ENCODE measurements around the gene TNS4.

TNS4 gene

GRCh38 chr17:40519089-40519775 is 17.8 kb upstream of the TNS4 start:
- no peak overlapping the region for H3K27ac ChIP-seq (ENCODE audit: low read length)
- TF ChIP-seq CTCF (IDR thresholded peaks at IDR 0.05; ENCODE audit: low read length): no peak
- no peak for TF ChIP-seq EZH2phosphoT487 (IDR thresholded peaks at IDR 0.05; ENCODE audit: low read length)
- no peak for TF ChIP-seq EZH2 (optimal IDR thresholded peaks at IDR 0.05; ENCODE audit: low read depth, low read length)
- H2AFZ ChIP-seq (ENCODE audit: low read length): no peak overlapping the region
- H3K4me1 ChIP-seq (ENCODE audit: low read length): peaks cover 14% of the 10 kb centered on the region
- no peak overlapping the region for H3K9ac ChIP-seq (ENCODE audit: low read length)
- H3K79me2 ChIP-seq (ENCODE audit: low read length): no peaks in the 10 kb centered on the region
- H3K4me2 ChIP-seq (ENCODE audit: low read depth, low read length): no peak overlapping the region
- peaks cover 11% of the 10 kb centered on the region for H3F3A ChIP-seq (ENCODE audit: insufficient read depth, low read length)
- no peaks in the 10 kb centered on the region; the same call in 1 of the 2 replicates for H4K20me1 ChIP-seq (ENCODE audit: insufficient read depth, low read length)
- H3K9me2 ChIP-seq (replicated peaks; ENCODE audit: insufficient read depth, low read length): no peaks in the 10 kb centered on the region
- H3K36me3 ChIP-seq (replicated peaks; ENCODE audit: insufficient read depth, low read length): no peaks in the 10 kb centered on the region
- H3K9me3 ChIP-seq (replicated peaks; ENCODE audit: insufficient read depth, low read length): no peaks in the 10 kb centered on the region
- no peak for DNase-seq
- peaks cover 36% of the 10 kb centered on the region; the same call in 1 of the 2 replicates for H3K27me3 ChIP-seq (replicated peaks; ENCODE audit: insufficient read depth, low read length)
- H3K4me3 ChIP-seq (ENCODE audit: low read length): no peak overlapping the region

- H2AFZ ChIP-seq (ENCODE audit: low read length): no peak overlapping the region
- H3K27me3 ChIP-seq (replicated peaks; ENCODE audit: insufficient read depth, low read length): peaks cover 41% of the 10 kb centered on the region
- no peak overlapping the region for H3K4me2 ChIP-seq (ENCODE audit: low read depth, low read length)
- no peak for TF ChIP-seq EZH2 (optimal IDR thresholded peaks at IDR 0.05; ENCODE audit: low read depth, low read length)
- no peak for TF ChIP-seq EZH2phosphoT487 (IDR thresholded peaks at IDR 0.05; ENCODE audit: low read length)
- TF ChIP-seq CTCF (IDR thresholded peaks at IDR 0.05; ENCODE audit: low read length): no peak
- H3K4me1 ChIP-seq (ENCODE audit: low read length): peaks cover 14% of the 10 kb centered on the region
- no peak overlapping the region for H3K9ac ChIP-seq (ENCODE audit: low read length)
- H3K27ac ChIP-seq (ENCODE audit: low read length): no peak overlapping the region
- no peaks in the 10 kb centered on the region for H3K9me3 ChIP-seq (replicated peaks; ENCODE audit: insufficient read depth, low read length)
- H3F3A ChIP-seq (ENCODE audit: insufficient read depth, low read length): peaks cover 11% of the 10 kb centered on the region
- no peaks in the 10 kb centered on the region for H3K36me3 ChIP-seq (replicated peaks; ENCODE audit: insufficient read depth, low read length)
- no peaks in the 10 kb centered on the region; the same call in 1 of the 2 replicates for H4K20me1 ChIP-seq (ENCODE audit: insufficient read depth, low read length)
- no peak for DNase-seq
- no peaks in the 10 kb centered on the region for H3K79me2 ChIP-seq (ENCODE audit: low read length)
- no peak overlapping the region for H3K4me3 ChIP-seq (ENCODE audit: low read length)
- H3K9me2 ChIP-seq (replicated peaks; ENCODE audit: insufficient read depth, low read length): no peaks in the 10 kb centered on the region
Observed at GRCh38 chr17:40518401-40519088, 17.1 kb upstream of the TNS4 start.

GRCh38 chr17:40517981-40518380 is 16.6 kb upstream of the TNS4 start:
- no peak overlapping the region for H3K9ac ChIP-seq (ENCODE audit: low read length)
- TF ChIP-seq EZH2 (optimal IDR thresholded peaks at IDR 0.05; ENCODE audit: low read depth, low read length) (no peak), CTCF (IDR thresholded peaks at IDR 0.05; ENCODE audit: low read length) (no peak), EZH2phosphoT487 (IDR thresholded peaks at IDR 0.05; ENCODE audit: low read length) (no peak)
- no peak overlapping the region for H3K4me3 ChIP-seq (ENCODE audit: low read length)
- H3K27ac ChIP-seq (ENCODE audit: low read length): no peak overlapping the region
- H3F3A ChIP-seq (ENCODE audit: insufficient read depth, low read length): peaks cover 11% of the 10 kb centered on the region
- no peaks in the 10 kb centered on the region for H3K36me3 ChIP-seq (replicated peaks; ENCODE audit: insufficient read depth, low read length)
- no peaks in the 10 kb centered on the region for H3K9me3 ChIP-seq (replicated peaks; ENCODE audit: insufficient read depth, low read length)
- H2AFZ ChIP-seq (ENCODE audit: low read length): no peak overlapping the region
- no peaks in the 10 kb centered on the region for H3K79me2 ChIP-seq (ENCODE audit: low read length)
- peaks cover 44% of the 10 kb centered on the region for H3K27me3 ChIP-seq (replicated peaks; ENCODE audit: insufficient read depth, low read length)
- peaks cover 14% of the 10 kb centered on the region for H3K4me1 ChIP-seq (ENCODE audit: low read length)
- H4K20me1 ChIP-seq (ENCODE audit: insufficient read depth, low read length): no peaks in the 10 kb centered on the region; the same call in 1 of the 2 replicates
- H3K4me2 ChIP-seq (ENCODE audit: low read depth, low read length): no peak overlapping the region
- DNase-seq: no peak
- no peaks in the 10 kb centered on the region for H3K9me2 ChIP-seq (replicated peaks; ENCODE audit: insufficient read depth, low read length)
